Endodermal cell (in vitro differentiated cells): ENCODE measurements around the gene EPN2. TPM values are rescaled to one million over a fixed set of nuclear protein-coding genes. Genes with fewer than 3 reads are reported as not detected.

Experiments
- DNase-seq: peaks from one replicate; pipeline ENCODE4 v3.0.0-alpha.2; 2017
- H3K27ac ChIP-seq: 2 replicates; pipeline ENCODE4 v1.5.1; 2013; ENCODE audit warnings: mild to moderate bottlenecking, low read depth, low read length, moderate library complexity
- H3K27me3 ChIP-seq: 2 replicates; pipeline ENCODE4 v1.6.1; 2013; ENCODE audit warnings: mild to moderate bottlenecking, low read length, moderate library complexity; ENCODE audit not compliant: insufficient read depth, control insufficient read depth, poor library complexity, severe bottlenecking
- H3K36me3 ChIP-seq: 2 replicates; pipeline ENCODE4 v1.7.0; 2013; ENCODE audit warnings: mild to moderate bottlenecking, low read length, moderate library complexity; ENCODE audit not compliant: control insufficient read depth, insufficient read depth
- H3K4me1 ChIP-seq: one replicate; pipeline ENCODE4 v1.7.0; 2013; ENCODE audit warnings: low read length; ENCODE audit not compliant: control insufficient read depth, insufficient read depth
- H3K4me3 ChIP-seq: 2 replicates; pipeline ENCODE4 v1.5.1; 2013; ENCODE audit warnings: mild to moderate bottlenecking, low read length, moderate library complexity
- H3K9ac ChIP-seq: 2 replicates; pipeline ENCODE4 v1.6.1; 2013; ENCODE audit warnings: mild to moderate bottlenecking, low read length, moderate library complexity; ENCODE audit not compliant: poor library complexity, severe bottlenecking; ENCODE audit errors: extremely low read depth
- H3K9me3 ChIP-seq: 2 replicates; pipeline ENCODE4 v1.6.1; 2013; ENCODE audit warnings: mild to moderate bottlenecking, low read length, moderate library complexity; ENCODE audit not compliant: control insufficient read depth
- H3K27ac Mint-ChIP-seq: 2 replicates; pipeline ENCODE4 v1.8.0; 2020; ENCODE audit warnings: mixed read lengths
- H3K27me3 Mint-ChIP-seq: 2 replicates; pipeline ENCODE4 v1.8.0; 2021; ENCODE audit warnings: mild to moderate bottlenecking, mixed read lengths; ENCODE audit not compliant: insufficient read depth
- H3K36me3 Mint-ChIP-seq: 2 replicates; pipeline ENCODE4 v1.8.0; 2020; ENCODE audit warnings: low read depth, mixed read lengths
- H3K4me1 Mint-ChIP-seq: 2 replicates; pipeline ENCODE4 v1.8.0; 2020; ENCODE audit warnings: mixed read lengths
- H3K4me3 Mint-ChIP-seq: 2 replicates; pipeline ENCODE4 v1.8.0; 2020; ENCODE audit warnings: mild to moderate bottlenecking, moderate library complexity, mixed read lengths
- H3K9me3 Mint-ChIP-seq: 2 replicates; pipeline ENCODE4 v1.8.0; 2020; ENCODE audit warnings: mild to moderate bottlenecking, mixed read lengths
- WGBS, 2 experiments: methylation state at CpG; one replicate each; pipeline versions ENCODE4 v1.1.5 to v1.1.7; 2013; ENCODE audit warnings: missing lambda C conversion rate in 2 of 2, mixed read lengths in 1 of 2; ENCODE audit not compliant: insufficient coverage in 1 of 2, insufficient read length in 1 of 2; 5-methylcytosine and 5-hydroxymethylcytosine counted together
- total RNA-seq, 2 donors: library from RNA; stranded (reverse); fragmentation: NEBNext Ultra II Directional in 1 of 2; extraction: Animal tissue kit (Norgen Biotek cat#: 25700) in 1 of 2; gene quantifications; 2 replicates in 1 of 2; 3 replicates in 1 of 2; pipeline ENCODE4 v1.2.1, GENCODE V29; 2021
- TF ChIP-seq, protein P1 (sequence below): fragments of 200-600 bp; sonication (generic); conservative IDR thresholded peaks from 2 replicates; pipeline ENCODE4 v1.5.0; 2021; ENCODE audit warnings: antibody characterized with exemption, mild to moderate bottlenecking

Gene EPN2
- total RNA-seq, 2 donors from 2014 or later = 46.0 to 50.9 TPM

DNA sequence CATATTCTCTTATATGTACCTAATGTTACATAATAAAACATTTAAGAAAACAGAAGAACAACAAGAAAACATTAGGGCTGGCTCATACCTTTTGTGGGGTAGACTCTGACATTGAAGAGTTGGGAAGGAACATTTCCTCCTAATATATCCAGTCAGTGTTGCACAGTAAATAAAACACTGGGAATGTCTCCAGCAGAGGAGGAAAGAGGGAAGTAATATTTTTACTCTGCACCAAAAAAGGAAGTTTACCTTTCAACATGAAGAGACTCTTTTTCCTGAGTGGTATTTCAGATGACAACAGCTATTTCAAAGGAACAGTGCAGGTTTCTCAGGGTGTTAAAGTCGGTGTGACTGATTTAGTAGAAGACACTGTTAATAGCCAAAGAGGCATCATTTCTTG is 31.9 kb downstream of the EPN2 start:
- no peak overlapping the region for H3K4me3 Mint-ChIP-seq
- no peaks in the 10 kb centered on the region for H3K9me3 Mint-ChIP-seq
- H3K27ac Mint-ChIP-seq = no peak overlapping the region
- H3K36me3 Mint-ChIP-seq = peaks cover 10% of the 10 kb centered on the region
- no peaks in the 10 kb centered on the region for H3K27me3 ChIP-seq
- H3K9ac ChIP-seq = no peak overlapping the region
- no peak for DNase-seq
- H3K4me1 Mint-ChIP-seq = peaks cover 22% of the 10 kb centered on the region
- 91 to 92% methylated on average over 1 of the region's 1 CpG for WGBS, 2 experiments
- TF ChIP-seq, protein P1, sequence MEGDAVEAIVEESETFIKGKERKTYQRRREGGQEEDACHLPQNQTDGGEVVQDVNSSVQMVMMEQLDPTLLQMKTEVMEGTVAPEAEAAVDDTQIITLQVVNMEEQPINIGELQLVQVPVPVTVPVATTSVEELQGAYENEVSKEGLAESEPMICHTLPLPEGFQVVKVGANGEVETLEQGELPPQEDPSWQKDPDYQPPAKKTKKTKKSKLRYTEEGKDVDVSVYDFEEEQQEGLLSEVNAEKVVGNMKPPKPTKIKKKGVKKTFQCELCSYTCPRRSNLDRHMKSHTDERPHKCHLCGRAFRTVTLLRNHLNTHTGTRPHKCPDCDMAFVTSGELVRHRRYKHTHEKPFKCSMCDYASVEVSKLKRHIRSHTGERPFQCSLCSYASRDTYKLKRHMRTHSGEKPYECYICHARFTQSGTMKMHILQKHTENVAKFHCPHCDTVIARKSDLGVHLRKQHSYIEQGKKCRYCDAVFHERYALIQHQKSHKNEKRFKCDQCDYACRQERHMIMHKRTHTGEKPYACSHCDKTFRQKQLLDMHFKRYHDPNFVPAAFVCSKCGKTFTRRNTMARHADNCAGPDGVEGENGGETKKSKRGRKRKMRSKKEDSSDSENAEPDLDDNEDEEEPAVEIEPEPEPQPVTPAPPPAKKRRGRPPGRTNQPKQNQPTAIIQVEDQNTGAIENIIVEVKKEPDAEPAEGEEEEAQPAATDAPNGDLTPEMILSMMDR = no peak
- no peak overlapping the region for H3K4me3 ChIP-seq
- no peaks in the 10 kb centered on the region for H3K4me1 ChIP-seq
- H3K9me3 ChIP-seq = no peaks in the 10 kb centered on the region
- H3K36me3 ChIP-seq = peaks cover 14% of the 10 kb centered on the region
- H3K27me3 Mint-ChIP-seq = no peaks in the 10 kb centered on the region
- no peak overlapping the region for H3K27ac ChIP-seq

DNA sequence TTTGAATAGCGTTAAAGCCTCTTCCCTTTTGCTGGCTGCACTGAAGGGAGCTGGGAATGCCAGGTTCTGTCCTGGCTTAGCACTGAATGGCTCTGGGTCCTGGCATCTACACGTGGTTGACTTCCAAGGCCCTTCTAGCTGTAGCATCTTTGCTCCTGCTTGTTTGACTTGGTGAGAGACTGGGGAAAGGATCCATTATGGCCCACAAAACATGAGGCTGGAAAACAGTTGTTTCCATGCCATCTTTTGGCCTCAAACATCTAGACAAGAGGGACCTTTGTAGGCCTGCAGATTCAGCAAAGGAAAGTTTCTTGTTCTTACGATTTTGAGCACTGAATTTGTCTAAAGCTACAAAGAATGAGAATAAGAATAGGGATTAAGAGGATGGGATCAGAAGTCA is 32.5 kb downstream of the EPN2 start:
- H3K27ac ChIP-seq = no peak overlapping the region
- H3K9me3 ChIP-seq = no peaks in the 10 kb centered on the region
- DNase-seq = no peak
- 86 to 100% methylated on average over 3 of the region's 3 CpGs for WGBS, 2 experiments
- peaks cover 17% of the 10 kb centered on the region for H3K4me1 Mint-ChIP-seq
- H3K4me3 Mint-ChIP-seq = no peak overlapping the region
- H3K4me1 ChIP-seq = no peaks in the 10 kb centered on the region
- H3K27ac Mint-ChIP-seq = no peak overlapping the region
- no peaks in the 10 kb centered on the region for H3K27me3 ChIP-seq
- H3K4me3 ChIP-seq = no peak overlapping the region
- TF ChIP-seq, protein P1 = no peak
- no peaks in the 10 kb centered on the region for H3K9me3 Mint-ChIP-seq
- H3K9ac ChIP-seq = no peak overlapping the region
- peaks cover 17% of the 10 kb centered on the region for H3K36me3 ChIP-seq
- no peaks in the 10 kb centered on the region for H3K27me3 Mint-ChIP-seq
- peaks cover 15% of the 10 kb centered on the region for H3K36me3 Mint-ChIP-seq

DNA sequence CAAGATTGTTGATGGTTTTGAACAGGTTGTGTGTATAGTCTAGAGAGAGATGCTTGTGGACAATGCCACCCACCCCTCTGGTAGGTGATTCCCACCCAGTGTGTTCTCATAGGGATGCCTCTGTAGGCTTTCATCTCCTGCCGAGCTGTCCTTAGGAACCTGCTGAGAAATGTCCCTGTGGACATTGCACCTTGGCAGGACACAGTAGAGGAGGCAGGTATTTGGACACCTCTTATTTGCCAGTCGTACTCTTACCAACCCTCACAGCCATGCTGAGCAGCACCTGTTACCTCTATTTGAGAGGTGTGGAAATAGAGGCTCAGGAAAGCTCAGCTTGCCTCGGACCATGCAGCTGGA is 33.2 kb downstream of the EPN2 start:
- no peak for DNase-seq
- TF ChIP-seq, protein P1 = no peak
- Mint-ChIP-seq H3K4me1 (peaks cover 17% of the 10 kb centered on the region), H3K4me3 (no peak overlapping the region), H3K36me3 (peaks cover 20% of the 10 kb centered on the region), H3K9me3 (no peaks in the 10 kb centered on the region), H3K27ac (no peak overlapping the region), H3K27me3 (no peaks in the 10 kb centered on the region)
- no peaks in the 10 kb centered on the region for H3K9me3 ChIP-seq
- H3K27me3 ChIP-seq = no peaks in the 10 kb centered on the region
- H3K9ac ChIP-seq = no peak overlapping the region
- no peak overlapping the region for H3K4me3 ChIP-seq
- no peak overlapping the region for H3K27ac ChIP-seq
- H3K4me1 ChIP-seq = no peaks in the 10 kb centered on the region
- H3K36me3 ChIP-seq = peaks cover 20% of the 10 kb centered on the region
- 86 to 88% methylated on average over 1 to 3 of the region's 3 CpGs for WGBS, 2 experiments
